Measurements from ENCODE around the gene IL19.
"Not testable (repeated sequence)": the region's sequence is repeated elsewhere in the genome, so short reads cannot be mapped to it uniquely, and the experiment has no call there.

Gene IL19

DNA sequence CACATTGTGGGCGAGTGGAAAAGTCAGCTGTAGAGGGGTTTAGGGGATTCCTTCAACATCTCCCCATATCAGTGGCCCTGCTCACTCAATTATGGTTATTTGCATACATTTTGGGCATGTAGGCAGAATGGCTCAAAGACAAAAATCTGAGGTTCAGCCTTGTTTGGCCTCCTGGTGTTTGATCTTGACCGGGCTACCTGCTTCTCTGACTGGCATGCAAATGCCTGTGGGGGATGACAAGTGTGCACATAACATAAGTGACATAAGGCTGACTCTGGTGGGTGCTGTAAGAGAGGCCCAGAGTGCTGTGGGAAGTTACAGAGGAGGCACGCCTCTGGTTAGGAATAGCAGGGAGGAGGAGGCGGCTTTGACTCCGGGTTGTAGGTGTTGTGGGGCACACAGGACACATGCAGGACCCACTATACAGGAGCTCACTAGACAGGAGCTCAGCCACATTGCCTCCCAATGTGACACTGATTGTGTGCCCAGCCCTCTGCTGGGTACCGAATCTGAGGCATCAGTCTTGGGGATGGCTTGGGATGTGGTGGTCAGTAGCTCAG lies 29.4 kb upstream of the IL19 start:
- DNase-seq = no peak

GRCh38 chr1:206742719-206743383 lies 27.7 kb upstream of the IL19 start:
- no peak for DNase-seq

GRCh38 chr1:206744683-206745082 lies 25.9 kb upstream of the IL19 start:
- no peak for DNase-seq

- no peak for DNase-seq
Observed at GRCh38 chr1:206745301-206745700, 25.3 kb upstream of the IL19 start.

GRCh38 chr1:206748348-206749030 lies 22.1 kb upstream of the IL19 start:
- DNase-seq = no peak

DNA sequence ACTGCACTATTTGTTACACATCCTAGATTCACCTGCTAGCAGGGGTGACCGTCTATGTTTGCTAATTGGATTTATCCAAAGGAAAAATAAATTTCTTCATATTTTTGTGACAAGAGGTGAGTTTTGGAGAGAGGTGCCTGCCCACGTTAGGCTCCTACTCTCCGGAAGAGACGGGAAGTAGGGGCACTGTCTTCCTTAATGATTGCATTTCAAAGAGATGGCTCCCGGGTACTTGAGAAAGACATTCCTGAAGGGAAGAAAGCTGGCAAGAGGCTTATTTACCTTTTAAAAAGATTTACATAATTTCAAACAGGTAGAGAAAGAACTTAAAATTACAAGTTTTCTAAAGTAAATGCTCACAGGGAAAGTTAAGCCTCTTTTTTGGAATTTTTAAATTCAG lies 18.7 kb upstream of the IL19 start:
- DNase-seq = no peak

DNA sequence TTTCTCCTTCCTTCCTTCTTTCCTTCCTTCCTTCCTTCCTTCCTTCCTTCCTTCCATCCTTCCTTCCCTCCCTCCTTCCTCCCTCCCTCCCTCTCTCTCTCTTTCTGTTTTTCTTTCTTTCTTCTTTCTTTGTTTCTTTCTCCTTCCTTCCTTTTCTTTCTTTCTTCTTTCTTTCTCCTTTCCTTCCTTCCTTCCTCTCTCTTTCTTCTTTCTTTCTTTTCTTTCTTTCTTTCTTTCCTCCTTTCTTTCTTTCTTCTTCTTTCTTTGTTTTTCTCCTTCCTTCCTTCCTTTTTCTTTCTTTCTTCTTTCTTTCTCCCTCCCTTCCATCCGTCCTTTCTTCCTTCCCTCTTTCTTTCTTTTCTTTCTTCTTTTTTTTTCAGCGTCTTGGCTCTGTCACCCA lies 18.1 kb upstream of the IL19 start:
- no peak for DNase-seq

DNA sequence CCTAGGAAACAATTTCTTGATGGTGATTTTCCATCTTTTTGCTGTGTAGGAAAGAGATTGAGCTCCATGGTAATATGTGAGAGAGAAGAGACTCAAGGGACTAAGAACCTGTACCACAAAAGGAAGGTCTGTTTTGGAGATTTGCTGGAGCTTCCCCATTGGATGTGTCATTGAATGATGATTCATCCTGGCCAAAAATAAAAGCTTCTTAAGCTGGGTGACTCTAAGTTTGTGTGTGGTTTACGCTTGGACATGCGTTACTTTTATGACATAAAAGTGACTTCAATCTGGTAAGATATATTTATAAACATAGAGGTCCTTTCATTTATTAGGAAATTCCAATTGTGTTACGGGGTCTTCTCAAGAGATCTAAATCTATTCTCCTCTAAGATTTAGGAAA lies 17.4 kb upstream of the IL19 start:
- DNase-seq = no peak

DNA sequence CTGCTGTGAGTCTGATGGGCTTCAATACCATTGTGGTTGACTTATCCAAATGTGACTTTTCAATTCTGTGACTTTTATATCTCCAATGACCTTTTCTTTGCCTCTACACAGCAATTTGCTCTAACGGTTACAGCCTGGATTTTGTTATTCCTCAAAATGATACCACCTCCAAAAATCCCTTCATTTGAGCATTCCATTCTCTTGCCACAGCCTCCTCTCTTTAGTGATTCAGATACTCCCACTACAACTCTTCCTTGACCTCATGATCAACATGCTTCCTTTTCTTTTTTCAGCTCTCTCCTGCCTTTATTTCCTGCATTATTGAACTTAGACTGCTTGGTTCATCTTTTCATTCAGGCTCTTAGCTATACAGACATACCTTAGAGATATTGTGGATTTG lies 16.6 kb upstream of the IL19 start:
- DNase-seq = no peak

DNA sequence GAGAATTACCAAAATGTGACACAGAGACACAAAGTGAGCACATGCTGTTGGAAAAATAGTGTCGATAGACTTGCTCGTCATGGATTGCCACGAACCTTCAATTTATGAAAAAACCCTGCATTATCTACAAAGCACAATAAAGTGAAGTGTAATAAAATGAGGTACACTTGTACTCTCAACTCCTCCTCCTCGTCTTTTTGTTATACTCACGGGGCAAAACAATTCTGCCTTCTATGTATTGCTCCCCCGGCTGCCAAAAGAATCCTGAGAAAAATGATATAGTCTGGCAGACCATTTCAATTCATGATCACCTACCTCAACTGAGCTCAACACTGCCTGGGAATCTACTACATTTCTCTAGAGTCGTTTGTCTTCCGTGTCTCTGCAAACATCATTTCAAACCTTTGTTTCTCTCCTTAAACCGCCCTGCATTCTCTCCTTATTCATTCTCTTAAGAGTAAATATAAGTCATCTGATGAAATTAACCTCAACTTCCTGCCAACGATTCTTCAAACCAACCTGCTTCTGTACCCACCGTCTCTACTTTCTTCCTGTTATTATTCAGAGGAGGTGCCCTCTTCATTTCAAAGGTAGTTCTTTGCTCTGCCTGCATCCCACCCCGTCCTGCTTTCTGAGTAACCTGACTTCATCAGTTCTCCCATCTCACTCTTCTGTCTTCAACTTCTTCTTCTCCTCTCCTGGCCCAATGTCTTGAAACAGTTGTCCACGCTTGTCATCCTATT lies 12.9 kb upstream of the IL19 start:
- no peak for DNase-seq

- DNase-seq = no peak
Observed at GRCh38 chr1:206760590-206760989, 10.0 kb upstream of the IL19 start.

- no peak for DNase-seq
Observed at GRCh38 chr1:206761159-206761768, 9.3 kb upstream of the IL19 start.

GRCh38 chr1:206762741-206763364 lies 7.7 kb upstream of the IL19 start:
- DNase-seq = not testable (repeated sequence)

GRCh38 chr1:206765771-206766170 lies 4.8 kb upstream of the IL19 start:
- not testable (repeated sequence) for DNase-seq

- peak; percentile 46 for DNase-seq
Observed at GRCh38 chr1:206766251-206766856, 4.2 kb upstream of the IL19 start.

- no peak for DNase-seq
Observed at GRCh38 chr1:206768472-206769303, 1.9 kb upstream of the IL19 start.

DNA sequence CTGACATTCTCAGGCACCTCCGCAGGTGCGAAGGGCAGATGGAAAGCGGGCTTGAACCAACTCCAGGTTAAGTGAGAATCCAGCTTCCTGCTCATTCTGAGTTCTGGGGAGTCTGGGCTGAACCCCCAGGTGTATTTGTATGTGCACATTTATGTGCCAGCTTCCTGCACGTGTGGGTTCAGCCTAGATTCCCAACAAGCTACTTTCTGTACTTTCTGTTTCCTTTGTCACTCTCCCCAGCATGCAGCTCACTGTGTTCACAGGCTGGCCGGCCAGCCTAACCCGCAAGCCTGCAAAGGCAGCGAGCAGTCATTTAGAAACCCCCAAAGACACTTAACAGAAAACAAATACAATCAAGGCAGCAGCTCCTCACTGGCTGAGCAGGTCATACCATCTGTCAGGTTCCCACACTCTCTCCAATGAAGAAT lies 1.3 kb upstream of the IL19 start:
- no peak for DNase-seq

DNA sequence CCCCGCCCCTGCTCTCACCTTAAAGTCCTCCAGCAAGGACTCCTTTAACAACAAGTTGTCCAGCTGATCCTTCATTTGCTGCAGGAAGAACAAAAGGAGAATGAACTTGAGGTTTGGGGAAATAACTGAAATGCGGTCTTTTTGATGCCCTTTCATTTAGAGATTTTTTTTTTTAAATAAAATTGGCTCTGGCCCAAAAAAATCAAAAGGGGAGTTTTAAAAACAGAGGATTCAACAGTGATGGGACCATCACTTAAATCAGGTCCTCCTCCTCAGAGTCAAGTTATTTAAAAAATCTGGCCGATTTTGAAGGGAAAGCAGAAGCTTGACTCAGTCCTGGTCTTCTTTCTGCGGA lies 742 bp downstream of the IL19 start:
- DNase-seq = no peak

DNA sequence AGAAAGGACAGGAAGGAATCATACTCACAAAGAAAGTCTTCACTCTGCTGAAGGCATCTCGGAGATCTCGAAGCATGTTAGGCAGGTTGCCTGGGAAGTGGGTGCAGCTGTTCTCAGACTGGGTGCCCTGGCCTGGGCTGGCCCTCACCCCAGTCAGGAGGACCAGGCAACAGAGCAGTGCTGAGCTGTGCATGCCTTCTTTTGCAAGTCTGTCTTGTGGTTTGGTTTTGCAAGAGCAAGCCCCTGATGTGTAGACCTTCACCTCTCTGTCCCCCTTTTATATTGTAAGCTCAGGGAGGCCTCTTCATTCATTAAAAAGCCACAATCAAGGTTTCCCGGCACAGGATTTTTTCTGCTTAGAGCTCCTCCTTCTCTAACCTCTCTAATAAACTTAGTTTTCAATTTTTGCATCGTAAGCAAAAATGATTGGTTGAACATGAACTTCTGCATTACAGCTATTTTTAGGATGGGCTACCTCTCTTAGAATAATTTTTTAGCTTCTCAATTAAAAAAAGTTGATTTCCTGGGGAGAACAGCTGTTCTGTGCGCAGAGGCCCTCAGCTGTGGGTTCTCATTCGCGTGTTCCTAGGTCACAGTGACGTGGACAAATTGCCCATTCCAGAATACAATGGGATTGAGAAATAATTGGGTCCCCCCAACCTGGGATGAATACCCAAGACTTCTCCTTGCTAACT lies 1.8 kb downstream of the IL19 start, which contains the start of gene IL10:
Gene IL10, minus strand, starts transcription at position 252 of the 695 bp plus-strand sequence. Its CDS starts 59 bp downstream, at position 193.
- DNase-seq = peak; percentile 81

GRCh38 chr1:206774093-206774492 lies 3.5 kb downstream of the IL19 start:
- DNase-seq = peak; percentile 45

DNA sequence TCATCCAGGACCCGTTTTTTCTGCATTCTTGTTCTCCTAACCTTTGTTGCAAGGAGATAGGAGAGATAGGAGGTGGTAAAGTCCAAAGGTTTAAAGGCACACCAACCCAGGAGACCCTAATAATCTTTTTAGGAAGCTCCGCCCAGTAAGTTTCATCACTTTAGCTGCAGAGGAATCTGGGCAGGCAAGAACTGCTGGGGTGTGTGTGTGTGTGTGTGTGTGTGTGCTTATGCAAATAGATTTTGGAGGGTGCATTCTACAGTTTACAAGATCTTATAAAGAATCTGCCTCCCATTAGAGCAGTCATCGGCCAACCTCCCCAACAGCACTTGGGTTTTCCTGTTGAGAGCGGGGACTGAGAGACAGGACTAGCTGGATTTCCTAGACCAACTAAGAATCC lies 5.7 kb downstream of the IL19 start:
- no peak for DNase-seq
